WI38 (cell line): ENCODE measurements around the gene LRIG2.

ENCODE experiments used
- H3K4me3 ChIP-seq: 2 replicates; pipeline ENCODE4 v1.5.1; 2011; ENCODE audit warnings: low read depth, mild to moderate bottlenecking, control low read depth, low read length
- CTCF ChIP-seq: IDR thresholded peaks from 2 replicates; pipeline ENCODE4 v1.5.1; 2012; ENCODE audit warnings: low read depth, mild to moderate bottlenecking, control low read depth, low read length

The LRIG2 gene

GRCh38 chr1:113106910-113107309 is 33.9 kb downstream of the LRIG2 start:
- no peak for TF ChIP-seq CTCF
- no peak overlapping the region for H3K4me3 ChIP-seq

- TF ChIP-seq CTCF: no peak
- H3K4me3 ChIP-seq: no peak overlapping the region
Measured at GRCh38 chr1:113109908-113110554, 37.0 kb downstream of the LRIG2 start.

GRCh38 chr1:113118266-113118665 is 45.3 kb downstream of the LRIG2 start:
- TF ChIP-seq CTCF: no peak

GRCh38 chr1:113123737-113124136 is 50.7 kb downstream of the LRIG2 start:
- no peak for TF ChIP-seq CTCF
- no peak overlapping the region for H3K4me3 ChIP-seq

More at GRCh38 chr1:113118266-113118665, 45.3 kb downstream of the LRIG2 start:
- H3K4me3 ChIP-seq: no peak overlapping the region

GRCh38 chr1:113124366-113124765 is 51.4 kb downstream of the LRIG2 start:
- no peak for TF ChIP-seq CTCF

GRCh38 chr1:113125517-113125916 is 52.5 kb downstream of the LRIG2 start:
- H3K4me3 ChIP-seq: no peak overlapping the region
- no peak for TF ChIP-seq CTCF

More at GRCh38 chr1:113124366-113124765, 51.4 kb downstream of the LRIG2 start:
- H3K4me3 ChIP-seq: no peak overlapping the region

- no peak overlapping the region for H3K4me3 ChIP-seq
- TF ChIP-seq CTCF: no peak
Measured at GRCh38 chr1:113126207-113126606, 53.2 kb downstream of the LRIG2 start.
